ENCODE results near the gene TMIE. TPM values are rescaled to one million over a fixed set of nuclear protein-coding genes. Genes with fewer than 3 reads are reported as not detected.

The TMIE gene
- total and polyA plus RNA-seq, 2 of the 8 experiments (the other 6 are each of a cell fraction or from before 2014, with no cell fraction given): 0.45 to 0.67 TPM

DNA sequence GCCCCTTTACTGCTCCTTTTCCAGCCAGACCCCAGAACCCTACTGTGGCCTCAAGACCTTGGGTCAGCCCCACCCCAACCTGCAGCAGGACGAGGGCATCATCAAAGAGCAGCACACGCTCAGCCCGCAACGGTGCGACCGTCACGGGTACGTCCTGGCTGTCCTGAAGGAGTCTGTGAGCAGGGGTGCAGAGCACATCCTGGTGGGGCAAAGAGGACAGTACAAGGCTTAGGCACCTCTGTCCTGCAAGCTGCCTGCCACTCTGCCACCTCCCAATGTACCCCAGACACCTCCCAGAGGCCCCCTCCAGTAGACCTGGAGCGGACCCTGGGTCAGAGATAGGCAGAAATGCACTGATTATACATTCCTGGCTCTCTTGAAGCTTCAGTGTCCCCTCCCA lies 15.7 kb upstream of the TMIE start (continued):
- TF ChIP-seq, protein P1, sequence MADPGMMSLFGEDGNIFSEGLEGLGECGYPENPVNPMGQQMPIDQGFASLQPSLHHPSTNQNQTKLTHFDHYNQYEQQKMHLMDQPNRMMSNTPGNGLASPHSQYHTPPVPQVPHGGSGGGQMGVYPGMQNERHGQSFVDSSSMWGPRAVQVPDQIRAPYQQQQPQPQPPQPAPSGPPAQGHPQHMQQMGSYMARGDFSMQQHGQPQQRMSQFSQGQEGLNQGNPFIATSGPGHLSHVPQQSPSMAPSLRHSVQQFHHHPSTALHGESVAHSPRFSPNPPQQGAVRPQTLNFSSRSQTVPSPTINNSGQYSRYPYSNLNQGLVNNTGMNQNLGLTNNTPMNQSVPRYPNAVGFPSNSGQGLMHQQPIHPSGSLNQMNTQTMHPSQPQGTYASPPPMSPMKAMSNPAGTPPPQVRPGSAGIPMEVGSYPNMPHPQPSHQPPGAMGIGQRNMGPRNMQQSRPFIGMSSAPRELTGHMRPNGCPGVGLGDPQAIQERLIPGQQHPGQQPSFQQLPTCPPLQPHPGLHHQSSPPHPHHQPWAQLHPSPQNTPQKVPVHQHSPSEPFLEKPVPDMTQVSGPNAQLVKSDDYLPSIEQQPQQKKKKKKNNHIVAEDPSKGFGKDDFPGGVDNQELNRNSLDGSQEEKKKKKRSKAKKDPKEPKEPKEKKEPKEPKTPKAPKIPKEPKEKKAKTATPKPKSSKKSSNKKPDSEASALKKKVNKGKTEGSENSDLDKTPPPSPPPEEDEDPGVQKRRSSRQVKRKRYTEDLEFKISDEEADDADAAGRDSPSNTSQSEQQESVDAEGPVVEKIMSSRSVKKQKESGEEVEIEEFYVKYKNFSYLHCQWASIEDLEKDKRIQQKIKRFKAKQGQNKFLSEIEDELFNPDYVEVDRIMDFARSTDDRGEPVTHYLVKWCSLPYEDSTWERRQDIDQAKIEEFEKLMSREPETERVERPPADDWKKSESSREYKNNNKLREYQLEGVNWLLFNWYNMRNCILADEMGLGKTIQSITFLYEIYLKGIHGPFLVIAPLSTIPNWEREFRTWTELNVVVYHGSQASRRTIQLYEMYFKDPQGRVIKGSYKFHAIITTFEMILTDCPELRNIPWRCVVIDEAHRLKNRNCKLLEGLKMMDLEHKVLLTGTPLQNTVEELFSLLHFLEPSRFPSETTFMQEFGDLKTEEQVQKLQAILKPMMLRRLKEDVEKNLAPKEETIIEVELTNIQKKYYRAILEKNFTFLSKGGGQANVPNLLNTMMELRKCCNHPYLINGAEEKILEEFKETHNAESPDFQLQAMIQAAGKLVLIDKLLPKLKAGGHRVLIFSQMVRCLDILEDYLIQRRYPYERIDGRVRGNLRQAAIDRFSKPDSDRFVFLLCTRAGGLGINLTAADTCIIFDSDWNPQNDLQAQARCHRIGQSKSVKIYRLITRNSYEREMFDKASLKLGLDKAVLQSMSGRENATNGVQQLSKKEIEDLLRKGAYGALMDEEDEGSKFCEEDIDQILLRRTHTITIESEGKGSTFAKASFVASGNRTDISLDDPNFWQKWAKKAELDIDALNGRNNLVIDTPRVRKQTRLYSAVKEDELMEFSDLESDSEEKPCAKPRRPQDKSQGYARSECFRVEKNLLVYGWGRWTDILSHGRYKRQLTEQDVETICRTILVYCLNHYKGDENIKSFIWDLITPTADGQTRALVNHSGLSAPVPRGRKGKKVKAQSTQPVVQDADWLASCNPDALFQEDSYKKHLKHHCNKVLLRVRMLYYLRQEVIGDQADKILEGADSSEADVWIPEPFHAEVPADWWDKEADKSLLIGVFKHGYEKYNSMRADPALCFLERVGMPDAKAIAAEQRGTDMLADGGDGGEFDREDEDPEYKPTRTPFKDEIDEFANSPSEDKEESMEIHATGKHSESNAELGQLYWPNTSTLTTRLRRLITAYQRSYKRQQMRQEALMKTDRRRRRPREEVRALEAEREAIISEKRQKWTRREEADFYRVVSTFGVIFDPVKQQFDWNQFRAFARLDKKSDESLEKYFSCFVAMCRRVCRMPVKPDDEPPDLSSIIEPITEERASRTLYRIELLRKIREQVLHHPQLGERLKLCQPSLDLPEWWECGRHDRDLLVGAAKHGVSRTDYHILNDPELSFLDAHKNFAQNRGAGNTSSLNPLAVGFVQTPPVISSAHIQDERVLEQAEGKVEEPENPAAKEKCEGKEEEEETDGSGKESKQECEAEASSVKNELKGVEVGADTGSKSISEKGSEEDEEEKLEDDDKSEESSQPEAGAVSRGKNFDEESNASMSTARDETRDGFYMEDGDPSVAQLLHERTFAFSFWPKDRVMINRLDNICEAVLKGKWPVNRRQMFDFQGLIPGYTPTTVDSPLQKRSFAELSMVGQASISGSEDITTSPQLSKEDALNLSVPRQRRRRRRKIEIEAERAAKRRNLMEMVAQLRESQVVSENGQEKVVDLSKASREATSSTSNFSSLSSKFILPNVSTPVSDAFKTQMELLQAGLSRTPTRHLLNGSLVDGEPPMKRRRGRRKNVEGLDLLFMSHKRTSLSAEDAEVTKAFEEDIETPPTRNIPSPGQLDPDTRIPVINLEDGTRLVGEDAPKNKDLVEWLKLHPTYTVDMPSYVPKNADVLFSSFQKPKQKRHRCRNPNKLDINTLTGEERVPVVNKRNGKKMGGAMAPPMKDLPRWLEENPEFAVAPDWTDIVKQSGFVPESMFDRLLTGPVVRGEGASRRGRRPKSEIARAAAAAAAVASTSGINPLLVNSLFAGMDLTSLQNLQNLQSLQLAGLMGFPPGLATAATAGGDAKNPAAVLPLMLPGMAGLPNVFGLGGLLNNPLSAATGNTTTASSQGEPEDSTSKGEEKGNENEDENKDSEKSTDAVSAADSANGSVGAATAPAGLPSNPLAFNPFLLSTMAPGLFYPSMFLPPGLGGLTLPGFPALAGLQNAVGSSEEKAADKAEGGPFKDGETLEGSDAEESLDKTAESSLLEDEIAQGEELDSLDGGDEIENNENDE (IDR thresholded peaks at IDR 0.05; ENCODE audit: insufficient replicate concordance, low read length): no peak
- no peak for TF ChIP-seq POLR2A (IDR thresholded peaks at IDR 0.05; ENCODE audit: control extremely low read depth in 1 of 2, low read depth in 2 of 2, low read length in 2 of 2)
- no peak for TF ChIP-seq BRCA1 (IDR thresholded peaks at IDR 0.05; ENCODE audit: low read depth, low read length)
- no peak for TF ChIP-seq FOSL1 (IDR thresholded peaks at IDR 0.05; ENCODE audit: insufficient read depth, low read depth, low read length)
- TF ChIP-seq RFX5 (IDR thresholded peaks at IDR 0.05; ENCODE audit: borderline replicate concordance, low read depth, low read length): no peak
- no peak for TF ChIP-seq TAF7 (optimal IDR thresholded peaks at IDR 0.05; ENCODE audit: borderline replicate concordance, low read depth, low read length)
- no peak for TF ChIP-seq YY1 (IDR thresholded peaks at IDR 0.05; ENCODE audit: low read depth, low read length)
- TF ChIP-seq, protein P2, sequence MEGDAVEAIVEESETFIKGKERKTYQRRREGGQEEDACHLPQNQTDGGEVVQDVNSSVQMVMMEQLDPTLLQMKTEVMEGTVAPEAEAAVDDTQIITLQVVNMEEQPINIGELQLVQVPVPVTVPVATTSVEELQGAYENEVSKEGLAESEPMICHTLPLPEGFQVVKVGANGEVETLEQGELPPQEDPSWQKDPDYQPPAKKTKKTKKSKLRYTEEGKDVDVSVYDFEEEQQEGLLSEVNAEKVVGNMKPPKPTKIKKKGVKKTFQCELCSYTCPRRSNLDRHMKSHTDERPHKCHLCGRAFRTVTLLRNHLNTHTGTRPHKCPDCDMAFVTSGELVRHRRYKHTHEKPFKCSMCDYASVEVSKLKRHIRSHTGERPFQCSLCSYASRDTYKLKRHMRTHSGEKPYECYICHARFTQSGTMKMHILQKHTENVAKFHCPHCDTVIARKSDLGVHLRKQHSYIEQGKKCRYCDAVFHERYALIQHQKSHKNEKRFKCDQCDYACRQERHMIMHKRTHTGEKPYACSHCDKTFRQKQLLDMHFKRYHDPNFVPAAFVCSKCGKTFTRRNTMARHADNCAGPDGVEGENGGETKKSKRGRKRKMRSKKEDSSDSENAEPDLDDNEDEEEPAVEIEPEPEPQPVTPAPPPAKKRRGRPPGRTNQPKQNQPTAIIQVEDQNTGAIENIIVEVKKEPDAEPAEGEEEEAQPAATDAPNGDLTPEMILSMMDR (IDR thresholded peaks at IDR 0.05; ENCODE audit: control extremely low read depth in 1 of 3, insufficient read depth in 1 of 3, low read depth in 1 of 3, low read length in 3 of 3): peak in 2 of 3 experiments; percentile 19 to 30; a peak in 2 of 4 replicates
- no peak for TF ChIP-seq KDM4A (IDR thresholded peaks at IDR 0.05; ENCODE audit: low read depth, low read length, severe bottlenecking)
